ENCODE results near the gene ASCC1. TPM values are rescaled to one million over a fixed set of nuclear protein-coding genes. Genes with fewer than 3 reads are reported as not detected.

Gene ASCC1
- total and polyA plus RNA-seq, 2 donors (not counting 3 experiments of a cell fraction or from before 2014, with no cell fraction given) = 16.0 to 24.9 TPM

GRCh38 chr10:72094574-72094973, 121.5 kb downstream of the ASCC1 start:
- Histone ChIP-seq H3K27me3 (ENCODE audit: control insufficient read depth in 2 of 2, insufficient read depth in 2 of 2, low read length in 2 of 2) (no peaks in the 10 kb centered on the region), H3K4me3 (replicated peaks in 1 of 3; ENCODE audit: insufficient read depth in 1 of 3, low read depth in 1 of 3, low read length in 3 of 3) (no peak overlapping the region), H3K9me3 (replicated peaks; ENCODE audit: control insufficient read depth, insufficient read depth, low read length) (no peaks in the 10 kb centered on the region), H3K9ac (replicated peaks; ENCODE audit: extremely low read depth, insufficient read depth, low read length) (no peak overlapping the region), H3K9me1 (replicated peaks; ENCODE audit: control insufficient read depth, extremely low read depth, insufficient read depth, low read length) (no peaks in the 10 kb centered on the region), H3K36me3 (ENCODE audit: control insufficient read depth in 2 of 2, extremely low read depth in 1 of 2, insufficient read depth in 2 of 2, low read length in 2 of 2) (no peaks in the 10 kb centered on the region), H3K4me2 (ENCODE audit: insufficient read depth, low read length) (no peak overlapping the region), H4K20me1 (replicated peaks; ENCODE audit: control insufficient read depth, extremely low read depth, insufficient read depth, low read length) (no peaks in the 10 kb centered on the region), H2AFZ (ENCODE audit: low read depth, low read length) (no peak overlapping the region), H3K27ac (ENCODE audit: insufficient read depth, low read depth, low read length) (no peak overlapping the region), H3K4me1 (ENCODE audit: control insufficient read depth, extremely low read depth, insufficient read depth, low read length) (peaks cover 24% of the 10 kb centered on the region), H3K79me2 (ENCODE audit: control insufficient read depth, insufficient read depth, low read length) (no peaks in the 10 kb centered on the region)
- FAIRE-seq (no peak), DNase-seq (ENCODE audit: low read depth, low spot score) (no peak)
- intact Hi-C loops (cut with micrococcal nuclease) (no loop called here), dilution Hi-C loops (cut with MboI; ENCODE audit: extremely low pct_ligation_motif_present, low sequenced_read_pairs) (no loop called here)
- no peak for TF ChIP-seq POLR2A (IDR thresholded peaks at IDR 0.05; ENCODE audit: low read depth, low read length)
- TF ChIP-seq GATA2 (IDR thresholded peaks at IDR 0.05; ENCODE audit: insufficient read depth, insufficient read length, low read depth, low read length) = no peak
- TF ChIP-seq MAX (IDR thresholded peaks at IDR 0.05; ENCODE audit: insufficient read depth, insufficient read length) = no peak
- no peak for TF ChIP-seq FOS (IDR thresholded peaks at IDR 0.05; ENCODE audit: borderline replicate concordance, insufficient read depth, low read length)
- TF ChIP-seq, protein P1, sequence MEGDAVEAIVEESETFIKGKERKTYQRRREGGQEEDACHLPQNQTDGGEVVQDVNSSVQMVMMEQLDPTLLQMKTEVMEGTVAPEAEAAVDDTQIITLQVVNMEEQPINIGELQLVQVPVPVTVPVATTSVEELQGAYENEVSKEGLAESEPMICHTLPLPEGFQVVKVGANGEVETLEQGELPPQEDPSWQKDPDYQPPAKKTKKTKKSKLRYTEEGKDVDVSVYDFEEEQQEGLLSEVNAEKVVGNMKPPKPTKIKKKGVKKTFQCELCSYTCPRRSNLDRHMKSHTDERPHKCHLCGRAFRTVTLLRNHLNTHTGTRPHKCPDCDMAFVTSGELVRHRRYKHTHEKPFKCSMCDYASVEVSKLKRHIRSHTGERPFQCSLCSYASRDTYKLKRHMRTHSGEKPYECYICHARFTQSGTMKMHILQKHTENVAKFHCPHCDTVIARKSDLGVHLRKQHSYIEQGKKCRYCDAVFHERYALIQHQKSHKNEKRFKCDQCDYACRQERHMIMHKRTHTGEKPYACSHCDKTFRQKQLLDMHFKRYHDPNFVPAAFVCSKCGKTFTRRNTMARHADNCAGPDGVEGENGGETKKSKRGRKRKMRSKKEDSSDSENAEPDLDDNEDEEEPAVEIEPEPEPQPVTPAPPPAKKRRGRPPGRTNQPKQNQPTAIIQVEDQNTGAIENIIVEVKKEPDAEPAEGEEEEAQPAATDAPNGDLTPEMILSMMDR (IDR thresholded peaks at IDR 0.05; ENCODE audit: extremely low read depth in 1 of 2, insufficient read depth in 1 of 2, low read depth in 1 of 2, low read length in 2 of 2) = no peak
- TF ChIP-seq EZH2 (IDR thresholded peaks at IDR 0.05; ENCODE audit: borderline replicate concordance, low read depth, low read length, severe bottlenecking) = no peak
- TF ChIP-seq MYC (IDR thresholded peaks at IDR 0.05; ENCODE audit: low read depth, low read length) = no peak
- no peak for TF ChIP-seq POLR2AphosphoS5 (IDR thresholded peaks at IDR 0.05; ENCODE audit: insufficient read depth, low read depth, low read length)
- no peak for TF ChIP-seq JUN (IDR thresholded peaks at IDR 0.05; ENCODE audit: borderline replicate concordance, insufficient read depth, insufficient read length, low read depth)
- POLR2A ChIA-PET = no interaction called here
- CTCF ChIA-PET = no interaction called here
- BruUV-seq (replicated peaks) = no TSS peak
